SJCRH30 (cell line): Measurements from ENCODE around the gene ARL2BP. TPM values are rescaled to one million over a fixed set of nuclear protein-coding genes. Genes with fewer than 3 reads are reported as not detected.

Experiments
- DNase-seq, 2 experiments: peaks; one replicate each; pipeline ENCODE4 v3.0.0-alpha.2; 2015 to 2020
- H3K27ac ChIP-seq: fragments of 250-450 bp; sonication (Bioruptor Pico); 2 replicates; pipeline ENCODE4 v1.5.1; 2020; ENCODE audit warnings: mild to moderate bottlenecking, moderate library complexity
- H3K27me3 ChIP-seq: fragments of 250-450 bp; sonication (Bioruptor Pico); 2 replicates; pipeline ENCODE4 v1.5.1; 2020; ENCODE audit warnings: mild to moderate bottlenecking, moderate library complexity
- H3K36me3 ChIP-seq: fragments of 250-450 bp; sonication (Bioruptor Pico); 2 replicates; pipeline ENCODE4 v1.5.1; 2020; ENCODE audit warnings: mild to moderate bottlenecking, moderate library complexity
- H3K4me1 ChIP-seq: fragments of 250-450 bp; sonication (Bioruptor Pico); 2 replicates; pipeline ENCODE4 v1.5.1; 2020; ENCODE audit warnings: mild to moderate bottlenecking, moderate library complexity
- H3K4me3 ChIP-seq: fragments of 250-450 bp; sonication (Bioruptor Pico); 2 replicates; pipeline ENCODE4 v1.5.1; 2020; ENCODE audit warnings: mild to moderate bottlenecking, moderate library complexity
- H3K9me3 ChIP-seq: fragments of 250-450 bp; sonication (Bioruptor Pico); replicated peaks from 2 replicates; pipeline ENCODE4 v1.5.1; 2020; ENCODE audit warnings: mild to moderate bottlenecking, moderate library complexity
- total RNA-seq: library from RNA; depleted of rRNA; stranded (reverse); fragments of >200 nt; shearing (Covaris generic); gene quantifications from 2 replicates; pipeline ENCODE4 v1.2.3, GENCODE V29; 2014; rRNA removed

The ARL2BP gene
- total RNA-seq, 1 experiment from 2014 or later, result 67.0 TPM

- H3K4me3 ChIP-seq, result peak overlapping the region; percentile 66
- H3K27me3 ChIP-seq, result no peaks in the 10 kb centered on the region
- H3K27ac ChIP-seq, result no peak overlapping the region
- no peaks in the 10 kb centered on the region for H3K36me3 ChIP-seq
- H3K9me3 ChIP-seq, result no peaks in the 10 kb centered on the region
- DNase-seq, result peak; percentile 99 to 100
- peaks cover 5% of the 10 kb centered on the region; the same call in 1 of the 2 replicates for H3K4me1 ChIP-seq
Observed at GRCh38 chr16:57300387-57301125, 55.5 kb downstream of the ARL2BP start.

- Histone ChIP-seq H3K27me3 (no peaks in the 10 kb centered on the region), H3K4me1 (peaks cover 5% of the 10 kb centered on the region; the same call in 1 of the 2 replicates), H3K36me3 (no peaks in the 10 kb centered on the region), H3K9me3 (no peaks in the 10 kb centered on the region), H3K27ac (no peak overlapping the region), H3K4me3 (no peak overlapping the region)
- no peak for DNase-seq
Observed at GRCh38 chr16:57301126-57301817, 56.2 kb downstream of the ARL2BP start.

Other genes starting within 250 kb of the ARL2BP start
- gene CPNE2, start 152.7 kb upstream of the ARL2BP start, total RNA-seq, result 33.1 and 39.0 TPM in 2 replicates
- gene PSME3IP1, start 59.2 kb upstream of the ARL2BP start, total RNA-seq, result 129 and 142 TPM in 2 replicates
- 49.9 and 50.8 TPM in 2 replicates for gene RSPRY1, start 58.9 kb upstream of the ARL2BP start, total RNA-seq
- 0.30 and 0.49 TPM in 2 replicates for gene PLLP, start 39.4 kb downstream of the ARL2BP start, total RNA-seq
- gene CCL22, start 113.5 kb downstream of the ARL2BP start, total RNA-seq, result not detected in 2 replicates
- 0.38 and 0.69 TPM in 2 replicates for gene CX3CL1, start 127.2 kb downstream of the ARL2BP start, total RNA-seq
- not detected in 2 replicates for gene CCL17, start 159.5 kb downstream of the ARL2BP start, total RNA-seq
- 84.8 and 90.5 TPM in 2 replicates for gene CIAPIN1, start 202.1 kb downstream of the ARL2BP start, total RNA-seq
- 54.9 and 58.6 TPM in 2 replicates for gene COQ9, start 202.2 kb downstream of the ARL2BP start, total RNA-seq
- gene POLR2C, start 217.4 kb downstream of the ARL2BP start, total RNA-seq, result 151 and 156 TPM in 2 replicates
- 10.4 and 13.0 TPM in 2 replicates for gene DOK4, start 241.2 kb downstream of the ARL2BP start, total RNA-seq